ENCODE measurements around the gene CST4.
"Not testable (repeated sequence)": the region's sequence is repeated elsewhere in the genome, so short reads cannot be mapped to it uniquely, and the experiment has no call there.

CST4 gene

DNA sequence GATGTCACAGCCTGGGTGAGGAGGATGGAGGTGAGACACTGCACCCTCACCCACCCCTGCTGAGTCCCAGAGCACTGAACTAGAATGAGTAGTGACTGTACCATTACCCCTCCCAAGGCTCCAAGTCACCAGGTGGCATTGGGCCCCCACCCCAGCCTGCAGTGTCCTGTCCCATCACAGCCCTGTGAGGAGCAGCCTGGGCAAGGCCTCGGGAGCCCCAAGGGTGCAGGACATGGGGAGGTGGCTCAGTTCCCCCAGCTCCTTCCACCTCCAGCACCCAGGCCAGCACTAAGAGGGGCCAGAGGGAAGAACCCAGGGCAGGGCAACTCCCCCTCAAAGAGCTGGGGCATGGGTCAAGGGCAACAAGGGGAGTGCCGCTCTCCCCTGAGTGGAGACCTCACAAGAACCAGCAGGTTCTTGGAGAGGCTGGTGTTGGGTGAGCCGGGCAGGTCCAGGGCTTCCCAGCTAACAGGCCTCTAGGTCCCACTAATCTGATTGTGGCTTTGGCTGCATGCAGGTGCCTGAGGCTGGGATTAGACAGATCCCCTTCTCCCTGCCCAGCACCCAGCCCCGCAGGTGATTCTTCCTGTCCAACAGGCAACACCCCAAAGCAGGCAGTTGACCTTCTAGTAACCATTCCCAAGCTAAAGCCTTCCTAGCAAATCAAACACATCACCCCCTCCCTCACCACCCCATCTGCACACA, 2.6 kb downstream of the CST4 start:
- DNase-seq = no peak

DNA sequence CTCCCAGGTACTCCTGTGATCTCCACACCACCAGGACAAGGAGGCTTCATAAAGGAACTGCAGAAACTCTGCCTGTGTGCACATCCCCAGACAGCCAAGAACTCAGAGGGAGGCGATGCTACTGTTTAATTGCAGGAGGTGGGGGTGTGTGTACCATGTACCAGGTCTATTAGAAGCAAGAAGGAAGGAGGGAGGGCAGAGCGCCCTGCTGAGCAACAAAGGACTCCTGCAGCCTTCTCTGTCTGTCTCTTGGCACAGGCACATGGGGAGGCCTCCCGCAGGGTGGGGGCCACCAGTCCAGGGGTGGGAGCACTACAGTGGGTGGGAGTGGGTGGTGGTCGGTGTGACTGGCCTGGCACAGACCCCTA, 3.3 kb downstream of the CST4 start:
- DNase-seq = not testable (repeated sequence)

DNA sequence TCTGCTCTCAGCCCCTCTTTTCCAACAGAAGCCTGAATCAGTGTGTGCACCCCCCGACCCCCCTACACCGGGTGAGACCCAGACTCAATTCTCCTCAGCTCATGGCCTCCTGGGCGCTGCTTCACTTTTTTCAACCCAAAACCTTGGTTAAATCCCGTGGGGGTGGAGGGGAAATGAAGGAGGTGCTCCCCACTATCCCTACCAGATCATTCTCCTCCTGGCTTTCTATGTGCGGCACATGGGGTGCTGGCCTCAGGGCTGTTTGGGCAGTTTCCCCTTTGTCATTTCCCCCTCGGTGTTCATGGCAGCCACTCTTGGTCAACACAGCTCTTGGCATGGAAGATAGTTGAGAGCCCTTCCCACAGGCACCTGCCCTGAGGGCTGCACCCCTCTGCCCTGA, 4.6 kb downstream of the CST4 start:
- DNase-seq = no peak

- DNase-seq = no peak
Measured at GRCh38 chr20:23683807-23684206, 5.0 kb downstream of the CST4 start.

- no peak for DNase-seq
Measured at GRCh38 chr20:23683281-23683680, 5.6 kb downstream of the CST4 start.

DNA sequence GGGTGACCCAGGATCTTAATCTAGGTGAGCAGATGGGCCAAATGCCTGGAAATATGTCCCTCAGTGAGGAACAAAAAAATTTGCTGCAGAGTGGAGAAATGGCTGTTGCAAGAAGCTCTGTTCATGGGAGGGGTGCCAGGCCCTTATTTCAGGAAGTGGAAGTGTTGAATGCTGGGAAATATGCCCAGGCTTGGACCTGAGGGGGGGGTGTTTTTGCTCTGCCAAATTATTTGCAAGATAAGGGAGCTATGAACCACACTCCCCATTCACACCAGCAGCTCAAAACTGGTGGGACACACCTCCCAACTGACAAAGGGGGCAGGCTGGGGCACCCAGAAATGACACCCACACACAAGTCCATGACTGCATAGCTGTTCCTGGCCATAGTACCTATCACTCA, 8.7 kb downstream of the CST4 start:
- DNase-seq = no peak

- DNase-seq = no peak
Measured at GRCh38 chr20:23679133-23680092, 9.4 kb downstream of the CST4 start.

GRCh38 chr20:23673209-23673608, 15.6 kb downstream of the CST4 start:
- DNase-seq = no peak

- no peak for DNase-seq
Measured at GRCh38 chr20:23672158-23672557, 16.7 kb downstream of the CST4 start.

- no peak for DNase-seq
Measured at GRCh38 chr20:23671479-23671878, 17.4 kb downstream of the CST4 start.

GRCh38 chr20:23670361-23670760, 18.5 kb downstream of the CST4 start:
- DNase-seq = no peak

DNA sequence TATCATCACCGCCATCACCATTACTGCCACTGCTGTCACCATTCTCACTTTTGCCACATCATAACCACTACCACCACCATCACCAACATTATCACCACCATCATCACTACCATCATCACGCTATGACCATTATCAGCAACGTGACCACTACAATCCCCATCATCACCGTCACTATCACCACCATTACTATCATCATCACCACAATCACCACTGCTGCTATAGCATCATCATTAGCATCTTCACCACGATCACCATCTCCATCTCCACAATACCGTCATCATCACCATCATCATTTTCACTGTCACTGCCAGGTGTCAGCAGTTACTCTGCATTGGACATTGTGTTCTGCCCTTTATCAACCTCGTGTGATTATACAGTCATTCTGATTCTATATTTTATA, 19.0 kb downstream of the CST4 start:
- DNase-seq = no peak

DNA sequence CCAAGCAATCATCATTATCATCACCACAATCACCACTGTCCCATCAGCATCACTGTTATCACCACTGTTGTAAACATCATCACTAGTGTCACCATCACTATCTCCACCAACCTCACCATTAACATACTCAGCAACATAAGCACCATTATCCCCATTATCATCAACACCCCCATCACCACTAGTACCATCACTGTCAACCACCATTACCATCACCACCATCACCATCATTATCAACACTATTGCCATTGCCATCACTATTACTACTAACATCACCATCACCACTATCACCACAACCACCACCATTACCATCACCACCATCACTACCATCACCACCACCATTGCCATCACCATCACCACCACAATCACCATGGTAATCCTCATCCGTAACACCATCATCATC, 19.5 kb downstream of the CST4 start:
- no peak for DNase-seq

- DNase-seq = peak; percentile 15
Measured at GRCh38 chr20:23668477-23668951, 20.3 kb downstream of the CST4 start.

DNA sequence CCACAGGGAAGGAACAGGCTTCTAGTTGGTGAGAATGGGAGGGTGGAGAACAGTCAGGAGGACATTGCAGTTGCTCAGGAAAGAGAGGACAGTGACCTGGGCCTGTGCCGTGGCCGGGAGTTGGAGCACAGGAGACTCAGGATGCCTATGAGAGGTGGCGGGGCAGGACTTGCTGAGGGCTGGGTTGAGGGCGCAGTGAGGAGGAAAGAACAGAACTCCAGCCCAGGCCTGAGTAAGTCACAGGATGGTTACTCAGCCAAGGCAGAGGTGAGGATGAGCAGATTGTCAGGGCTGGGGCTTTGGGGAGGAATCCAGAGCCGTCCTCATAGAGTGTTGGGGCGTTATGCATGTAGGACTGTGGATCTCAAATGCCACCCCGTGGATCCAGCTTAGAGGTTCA, 21.2 kb downstream of the CST4 start:
- no peak for DNase-seq

GRCh38 chr20:23666698-23667097, 22.1 kb downstream of the CST4 start:
- no peak for DNase-seq

DNA sequence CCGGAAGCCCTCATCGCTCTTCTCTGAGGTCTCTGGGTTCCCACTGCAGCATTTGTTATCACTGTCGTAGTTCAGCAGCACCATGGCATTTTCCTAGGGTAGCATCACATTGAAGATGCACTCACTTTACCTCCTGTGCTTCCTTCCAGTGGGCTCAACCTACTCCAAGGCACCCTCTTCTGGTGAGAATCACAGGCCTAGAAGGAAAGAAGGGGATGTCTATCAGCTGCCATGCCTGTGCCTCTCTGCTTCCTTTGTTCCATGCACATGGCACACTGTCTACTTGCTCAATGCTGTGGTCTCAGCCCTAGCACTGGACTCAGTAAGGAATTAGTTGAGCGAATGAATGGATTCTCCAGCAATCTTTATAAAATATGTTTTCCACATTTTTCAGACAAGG, 22.6 kb downstream of the CST4 start:
- DNase-seq = no peak

DNA sequence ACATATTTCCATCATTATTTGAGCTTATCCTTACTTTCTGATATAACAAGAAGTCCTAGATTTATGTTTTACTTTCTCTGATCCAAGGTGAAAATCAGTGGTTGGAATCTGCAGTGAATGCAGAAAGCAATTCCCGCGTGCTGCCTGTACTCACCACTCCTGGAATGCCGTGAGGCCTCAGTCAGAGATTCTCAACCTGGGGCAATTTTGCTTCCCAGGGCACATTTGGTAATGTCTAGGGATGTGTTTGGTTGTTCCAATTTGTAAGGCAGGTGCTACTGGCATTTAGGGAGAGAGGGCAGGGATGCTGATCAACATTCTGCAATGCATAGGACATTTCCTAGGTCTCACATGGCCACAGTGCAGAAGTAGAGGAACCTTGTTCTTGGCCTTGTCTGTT, 23.9 kb downstream of the CST4 start:
- DNase-seq = no peak

DNA sequence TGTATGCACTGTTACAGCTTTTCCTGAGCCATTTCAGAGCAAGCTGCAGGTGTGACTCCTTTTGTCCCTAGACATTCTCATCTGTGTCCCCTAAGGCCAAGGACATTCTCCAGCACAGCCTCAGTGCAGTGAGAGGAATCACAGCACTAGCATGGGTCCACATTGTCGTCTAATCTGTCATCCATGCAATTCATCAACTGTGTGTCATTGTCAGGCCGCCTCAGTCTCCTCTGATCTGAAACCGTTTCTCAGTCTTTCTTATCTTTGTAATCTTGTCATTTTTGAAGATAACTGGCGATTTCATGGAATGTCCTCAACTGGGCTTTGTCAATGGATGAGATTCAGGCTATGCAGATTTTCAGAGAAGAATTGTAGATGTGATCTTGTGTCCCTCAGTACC, 24.8 kb downstream of the CST4 start:
- not testable (repeated sequence) for DNase-seq

GRCh38 chr20:23663180-23663579, 25.7 kb downstream of the CST4 start:
- no peak for DNase-seq

GRCh38 chr20:23662276-23662870, 26.5 kb downstream of the CST4 start:
- DNase-seq = no peak

GRCh38 chr20:23661002-23661429, 27.8 kb downstream of the CST4 start:
- no peak for DNase-seq

DNA sequence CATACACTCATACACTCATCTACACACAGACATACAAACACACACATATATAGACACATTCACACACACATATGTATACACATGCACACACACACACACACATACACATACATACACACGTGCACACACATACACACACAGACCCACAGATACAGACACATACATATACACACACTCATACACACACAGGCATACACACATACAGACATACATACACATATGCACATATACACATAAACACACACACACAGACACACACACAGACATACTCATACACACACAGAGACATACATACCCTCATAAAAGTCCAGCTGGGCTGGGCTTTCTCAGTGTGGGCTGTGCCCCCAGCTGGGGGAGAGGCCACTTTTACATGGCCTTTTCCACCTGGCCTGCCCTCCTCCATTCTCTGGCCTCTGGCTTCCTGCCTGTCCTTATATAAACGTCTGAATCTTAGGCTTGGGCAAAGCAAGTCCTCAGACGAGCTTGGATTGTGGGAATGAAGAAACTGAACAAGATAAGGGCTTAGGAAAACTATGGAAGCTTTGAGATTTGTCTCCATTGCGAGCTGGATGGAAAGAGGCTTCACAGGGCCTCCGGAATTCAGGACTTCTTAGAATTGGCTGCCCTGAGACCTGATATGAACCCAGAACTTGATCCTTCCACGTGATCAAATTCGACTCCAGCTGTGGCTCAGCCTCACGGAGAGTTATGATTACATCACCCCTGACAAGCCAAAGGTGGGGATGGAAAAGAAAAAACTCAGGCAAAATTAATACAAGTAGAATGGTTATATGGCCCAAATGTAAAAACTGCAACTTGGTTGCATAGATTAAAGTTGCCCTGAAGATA, 28.6 kb downstream of the CST4 start:
- DNase-seq = no peak
